Brain pericyte (primary cell): Measurements from ENCODE around the gene AKAP6.

Source experiments
- DNase-seq: peaks from one replicate; pipeline ENCODE4 v3.0.0-alpha.2; 2012; ENCODE audit warnings: low read depth, low spot score

The AKAP6 gene

GRCh38 chr14:32816588-32816987 is 487.5 kb downstream of the AKAP6 start:
- no peak for DNase-seq

- DNase-seq = no peak
Measured at GRCh38 chr14:32817780-32818179, 488.7 kb downstream of the AKAP6 start.

- no peak for DNase-seq
Measured at GRCh38 chr14:32818581-32818980, 489.5 kb downstream of the AKAP6 start.

GRCh38 chr14:32820181-32820580 is 491.1 kb downstream of the AKAP6 start:
- no peak for DNase-seq

- no peak for DNase-seq
Measured at GRCh38 chr14:32820682-32821081, 491.6 kb downstream of the AKAP6 start.

GRCh38 chr14:32821964-32822653 is 493.0 kb downstream of the AKAP6 start:
- peak; percentile 87 for DNase-seq

- DNase-seq = no peak
Measured at GRCh38 chr14:32823706-32824105, 494.6 kb downstream of the AKAP6 start.

- DNase-seq = no peak
Measured at GRCh38 chr14:32824195-32824594, 495.1 kb downstream of the AKAP6 start.

- DNase-seq = no peak
Measured at GRCh38 chr14:32825058-32825457, 496.0 kb downstream of the AKAP6 start.

GRCh38 chr14:32826404-32827082 is 497.4 kb downstream of the AKAP6 start:
- no peak for DNase-seq

GRCh38 chr14:32827514-32827913 is 498.4 kb downstream of the AKAP6 start:
- DNase-seq = no peak

- no peak for DNase-seq
Measured at GRCh38 chr14:32835924-32836323, 506.8 kb downstream of the AKAP6 start.

GRCh38 chr14:32841698-32842097 is 512.6 kb downstream of the AKAP6 start:
- no peak for DNase-seq

- no peak for DNase-seq
Measured at GRCh38 chr14:32846821-32847365, 517.8 kb downstream of the AKAP6 start.

GRCh38 chr14:32847867-32848266 is 518.8 kb downstream of the AKAP6 start:
- no peak for DNase-seq

GRCh38 chr14:32865827-32866376 is 536.8 kb downstream of the AKAP6 start:
- DNase-seq = no peak

GRCh38 chr14:32883188-32883587 is 554.1 kb downstream of the AKAP6 start:
- DNase-seq = no peak
